ENCODE data around the gene LRRIQ3.
"Not testable (repeated sequence)": the region's sequence is repeated elsewhere in the genome, so short reads cannot be mapped to it uniquely, and the experiment has no call there.

Gene LRRIQ3
- 3.0 to 4.7 reads per million in 2 experiments for total RNA-seq

- DNase-seq (ENCODE audit: low read depth): peak; percentile 93
These were observed at the start of gene LRRIQ3, which contains the start of gene FPGT for GRCh38 chr1:74197657-74198552. Gene LRRIQ3, minus strand, starts transcription at chr1:74198176. Its CDS starts 14,492 bp downstream, at chr1:74183684. Gene FPGT, plus strand, starts transcription at chr1:74198242. Its CDS starts 37 bp downstream, at chr1:74198279.

GRCh38 chr1:74246315-74246714, 48.3 kb upstream of the LRRIQ3 start:
- DNase-seq (ENCODE audit: low read depth): no peak

GRCh38 chr1:74245168-74245772, 47.3 kb upstream of the LRRIQ3 start:
- no peak for DNase-seq (ENCODE audit: low read depth)

- DNase-seq (ENCODE audit: low read depth): no peak
These were observed 39.8 kb upstream of the LRRIQ3 start for GRCh38 chr1:74237787-74238186.

GRCh38 chr1:74237035-74237434, 39.1 kb upstream of the LRRIQ3 start:
- DNase-seq (ENCODE audit: low read depth): no peak

GRCh38 chr1:74236440-74236839, 38.5 kb upstream of the LRRIQ3 start:
- DNase-seq (ENCODE audit: low read depth): no peak

GRCh38 chr1:74235153-74235552, 37.2 kb upstream of the LRRIQ3 start, which contains the start of gene TNNI3K:
Gene TNNI3K, plus strand, starts transcription at chr1:74235387. Its CDS starts 65 bp downstream, at chr1:74235452.
- no peak for DNase-seq (ENCODE audit: low read depth)

- no peak for DNase-seq (ENCODE audit: low read depth)
These were observed 25.5 kb upstream of the LRRIQ3 start for GRCh38 chr1:74223453-74223852.

GRCh38 chr1:74222701-74223100, 24.7 kb upstream of the LRRIQ3 start:
- no peak for DNase-seq (ENCODE audit: low read depth)

GRCh38 chr1:74215229-74215628, 17.3 kb upstream of the LRRIQ3 start:
- DNase-seq (ENCODE audit: low read depth): no peak

- no peak for DNase-seq (ENCODE audit: low read depth)
These were observed 7.3 kb upstream of the LRRIQ3 start for GRCh38 chr1:74205266-74205665.

GRCh38 chr1:74199504-74199903, 1.5 kb upstream of the LRRIQ3 start:
- no peak for DNase-seq (ENCODE audit: low read depth)

GRCh38 chr1:74197255-74197654, 721 bp downstream of the LRRIQ3 start:
- no peak for DNase-seq (ENCODE audit: low read depth)

- no peak for DNase-seq (ENCODE audit: low read depth)
These were observed 2.6 kb downstream of the LRRIQ3 start for GRCh38 chr1:74195339-74195738.

- no peak for DNase-seq (ENCODE audit: low read depth)
These were observed 4.1 kb downstream of the LRRIQ3 start for GRCh38 chr1:74193908-74194307.

- no peak for DNase-seq (ENCODE audit: low read depth)
These were observed 17.5 kb downstream of the LRRIQ3 start for GRCh38 chr1:74180490-74180889.

GRCh38 chr1:74174423-74174822, 23.6 kb downstream of the LRRIQ3 start:
- DNase-seq (ENCODE audit: low read depth): not testable (repeated sequence)

GRCh38 chr1:74162333-74162732, 35.6 kb downstream of the LRRIQ3 start:
- no peak for DNase-seq (ENCODE audit: low read depth)

- no peak for DNase-seq (ENCODE audit: low read depth)
These were observed 36.5 kb downstream of the LRRIQ3 start for GRCh38 chr1:74161497-74161896.

GRCh38 chr1:74160046-74160445, 37.9 kb downstream of the LRRIQ3 start:
- DNase-seq (ENCODE audit: low read depth): no peak

- DNase-seq (ENCODE audit: low read depth): no peak
These were observed 52.9 kb downstream of the LRRIQ3 start for GRCh38 chr1:74145086-74145485.

GRCh38 chr1:74117370-74117769, 80.6 kb downstream of the LRRIQ3 start:
- DNase-seq (ENCODE audit: low read depth): not testable (repeated sequence)

GRCh38 chr1:74113333-74113732, 84.6 kb downstream of the LRRIQ3 start:
- DNase-seq (ENCODE audit: low read depth): no peak

Measured in T follicular helper cell (primary cell).